ENCODE results near the gene FOXF1. TPM values are rescaled to one million over a fixed set of nuclear protein-coding genes. Genes with fewer than 3 reads are reported as not detected.

FOXF1 gene
- total and polyA plus RNA-seq, 9 of the 15 experiments (the other 6 are each of a cell fraction or from before 2014, with no cell fraction given), result 0.04 TPM; not detected in 8

- no peak for TF ChIP-seq THRA (IDR thresholded peaks at IDR 0.05)
- TF ChIP-seq MED1 (CRISPR knock-in tag; IDR thresholded peaks at IDR 0.05; ENCODE audit: borderline replicate concordance), result no peak
- TF ChIP-seq ZNF436 (CRISPR knock-in tag; IDR thresholded peaks at IDR 0.05), result no peak
- TF ChIP-seq MECOM (CRISPR knock-in tag; IDR thresholded peaks at IDR 0.05), result no peak
- no peak for TF ChIP-seq ZNF3 (CRISPR knock-in tag; IDR thresholded peaks at IDR 0.05)
- TF ChIP-seq DPF2 (IDR thresholded peaks at IDR 0.05), result no peak
- TF ChIP-seq DACH1 (IDR thresholded peaks at IDR 0.05; ENCODE audit: partially characterized antibody), result no peak
- TF ChIP-seq JUNB (CRISPR knock-in tag; conservative IDR thresholded peaks at IDR 0.05), result no peak
These were observed 47.8 kb upstream of the FOXF1 start (continued) for GRCh38 chr16:86462334-86463084.

GRCh38 chr16:86464044-86464443 is 46.3 kb upstream of the FOXF1 start:
- FAIRE-seq (peak; percentile 71), ATAC-seq (no peak), DNase-seq (ENCODE audit: extremely low read depth in 1 of 4, low spot score in 3 of 4) (no peak)
- ChIA-PET CTCF (ENCODE audit: low intra/inter-chr PET ratio) (no interaction called here), POLR2A (no interaction called here)
- no TSS peak for BruUV-seq (replicated peaks)
- Histone ChIP-seq H2AFZ (ENCODE audit: low read depth, low read length) (no peak overlapping the region), H3K79me2 (ENCODE audit: control insufficient read depth, insufficient read depth, low read length) (no peaks in the 10 kb centered on the region), H3K4me2 (ENCODE audit: insufficient read depth, low read length) (no peak overlapping the region), H3K4me1 (replicated peaks in 1 of 2; ENCODE audit: control insufficient read depth in 2 of 2, insufficient read depth in 2 of 2, low read length in 2 of 2) (no peaks in the 10 kb centered on the region), H3K27me3 (ENCODE audit: control insufficient read depth in 2 of 2, insufficient read depth in 2 of 2, low read length in 2 of 2) (peaks cover 11 to 41% of the 10 kb centered on the region in 2 experiments; a peak in 4 of 5 replicates), H3K27ac (ENCODE audit: extremely low read depth, low read depth, low read length) (no peak overlapping the region), H3K36me3 (ENCODE audit: control insufficient read depth, insufficient read depth, low read length) (no peaks in the 10 kb centered on the region), H3K9ac (ENCODE audit: insufficient read depth in 1 of 2, low read depth in 2 of 2, low read length in 2 of 2) (no peak overlapping the region), H3K9me3 (replicated peaks; ENCODE audit: control insufficient read depth, insufficient read depth, low read depth, low read length) (no peaks in the 10 kb centered on the region; the same call in 1 of the 2 replicates), H4K20me1 (replicated peaks; ENCODE audit: control insufficient read depth, insufficient read depth, low read length) (no peaks in the 10 kb centered on the region), H3K9me1 (ENCODE audit: control insufficient read depth, insufficient read depth, low read length) (no peaks in the 10 kb centered on the region), H3K4me3 (no peak overlapping the region)
- in situ Hi-C loops (cut with MboI), result no loop called here
- TF ChIP-seq PHF21A (IDR thresholded peaks at IDR 0.05; ENCODE audit: borderline replicate concordance, low read depth) (no peak), MLX (CRISPR knock-in tag; conservative IDR thresholded peaks at IDR 0.05) (no peak), MTF1 (CRISPR knock-in tag; IDR thresholded peaks at IDR 0.05; ENCODE audit: borderline replicate concordance) (no peak), MCM5 (IDR thresholded peaks at IDR 0.05; ENCODE audit: low read depth) (no peak), SRSF9 (IDR thresholded peaks at IDR 0.05; ENCODE audit: borderline replicate concordance, low read depth, low read length) (no peak), OTX1 (CRISPR knock-in tag; IDR thresholded peaks at IDR 0.05) (no peak), ID3 (CRISPR knock-in tag; IDR thresholded peaks at IDR 0.05) (no peak), ID3 (tag; IDR thresholded peaks at IDR 0.05) (no peak), RNF2 (IDR thresholded peaks at IDR 0.05) (no peak), ZEB2 (IDR thresholded peaks at IDR 0.05) (no peak), SRSF7 (optimal IDR thresholded peaks at IDR 0.05; ENCODE audit: low read depth, low read length) (no peak), TCF7 (IDR thresholded peaks at IDR 0.05; ENCODE audit: borderline replicate concordance) (no peak), CBX2 (IDR thresholded peaks at IDR 0.05; ENCODE audit: insufficient read depth, low read length, poor library complexity, severe bottlenecking) (no peak), MYC (IDR thresholded peaks at IDR 0.05; ENCODE audit: low read depth, low read length) (no peak), MYC (CRISPR knock-in tag; IDR thresholded peaks at IDR 0.05; ENCODE audit: borderline replicate concordance, low read depth) (no peak)
- WGBS (ENCODE audit: insufficient coverage, low coverage, missing lambda C conversion rate), result 0% methylated on average over 2 of the region's 2 CpGs
- intact Hi-C loops (cut with micrococcal nuclease), result no loop called here

All from K562 (cell line).